IMR-90 (cell line): ENCODE data around the gene SIRPG. TPM values are rescaled to one million over a fixed set of nuclear protein-coding genes. Genes with fewer than 3 reads are reported as not detected.

Source experiments
- ATAC-seq: fragments of 200-7000 bp; cut with Tn5 transposase; 2 replicates; pipeline ENCODE4 v1.9.1; 2020; ENCODE audit warnings: low read depth, mild to moderate bottlenecking, moderate library complexity
- BruUV-seq: library from RNA; stranded (reverse); fragments of 400-500 nt; replicated peaks from 2 replicates; lab custom pipeline; 2021; lab: Mats Ljungman, UMichigan
- CTCF ChIA-PET: fragments of 300-600 bp; formaldehyde crosslinking; extraction: SDS; loops from one replicate; lab custom pipeline; 2021; ENCODE audit warnings: antibody characterized with exemption; lab: Yijun Ruan, JAX
- POLR2A ChIA-PET: fragments of 300-600 bp; sonication (Branson Sonifier 250); formaldehyde crosslinking; loops from one replicate; lab custom pipeline; 2022; ENCODE audit warnings: antibody characterized with exemption; ENCODE audit not compliant: unreplicated experiment; lab: Charles Lee
- DNase-seq: peaks from one replicate; pipeline ENCODE4 v3.0.0; 2013
- H2AFZ ChIP-seq: replicated peaks from 2 replicates; pipeline ENCODE3; 2013; ENCODE audit warnings: low read length, mild to moderate bottlenecking; ENCODE audit not compliant: poor library complexity
- H2AK5ac ChIP-seq: 2 replicates; pipeline ENCODE4 v1.6.1; 2013; ENCODE audit warnings: low read depth, low read length, inconsistent platforms
- H2AK9ac ChIP-seq: replicated peaks from 2 replicates; pipeline ENCODE3; 2013; ENCODE audit warnings: mild to moderate bottlenecking, low read depth, low read length, moderate library complexity; ENCODE audit not compliant: poor library complexity
- H2BK120ac ChIP-seq: 2 replicates; pipeline ENCODE4 v1.6.1; 2013; ENCODE audit warnings: low read depth, low read length, inconsistent platforms
- H2BK15ac ChIP-seq: 3 replicates; pipeline ENCODE4 v1.6.1; 2013; ENCODE audit warnings: low read depth, low read length, inconsistent platforms
- H2BK20ac ChIP-seq: 2 replicates; pipeline ENCODE4 v1.6.1; 2013; ENCODE audit warnings: low read depth, mild to moderate bottlenecking, inconsistent platforms, low read length, moderate library complexity
- H2BK5ac ChIP-seq: 2 replicates; pipeline ENCODE4 v1.6.1; 2013; ENCODE audit warnings: mild to moderate bottlenecking, low read depth, low read length, inconsistent platforms; ENCODE audit not compliant: poor library complexity, severe bottlenecking
- H3K14ac ChIP-seq: replicated peaks from 2 replicates; pipeline ENCODE4 v1.6.1; 2013; ENCODE audit warnings: low read depth, low read length, inconsistent platforms
- H3K18ac ChIP-seq: 2 replicates; pipeline ENCODE4 v1.6.1; 2013; ENCODE audit warnings: low read depth, low read length, control low read depth
- H3K23ac ChIP-seq: 2 replicates; pipeline ENCODE4 v1.6.1; 2013; ENCODE audit warnings: low read depth, low read length, inconsistent platforms
- H3K27ac ChIP-seq: 2 replicates; pipeline ENCODE4 v1.5.1; 2013; ENCODE audit warnings: mild to moderate bottlenecking, control low read depth, low read length; ENCODE audit not compliant: insufficient read depth
- H3K27me3 ChIP-seq: 2 replicates; pipeline ENCODE4 v1.6.1; 2013; ENCODE audit warnings: low read length; ENCODE audit not compliant: control insufficient read depth, insufficient read depth
- H3K36me3 ChIP-seq: 2 replicates; pipeline ENCODE4 v1.6.1; 2013; ENCODE audit warnings: low read length, mixed read lengths; ENCODE audit not compliant: control insufficient read depth, insufficient read depth
- H3K4ac ChIP-seq: 2 replicates; pipeline ENCODE4 v1.6.1; 2013; ENCODE audit warnings: low read depth, low read length, inconsistent platforms
- H3K4me1 ChIP-seq: 2 replicates; pipeline ENCODE4 v1.6.1; 2013; ENCODE audit warnings: low read length, mixed read lengths; ENCODE audit not compliant: control insufficient read depth, insufficient read depth
- H3K4me2 ChIP-seq: 2 replicates; pipeline ENCODE4 v1.6.1; 2013; ENCODE audit warnings: low read depth, mild to moderate bottlenecking, control low read depth, low read length, moderate library complexity
- H3K4me3 ChIP-seq: 2 replicates; pipeline ENCODE4 v1.5.1; 2013; ENCODE audit warnings: low read depth, mild to moderate bottlenecking, control low read depth, low read length, moderate library complexity; ENCODE audit not compliant: insufficient read depth
- H3K56ac ChIP-seq: 2 replicates; pipeline ENCODE4 v1.6.1; 2013; ENCODE audit warnings: low read length, inconsistent platforms; ENCODE audit not compliant: insufficient read depth; ENCODE audit errors: extremely low read depth
- H3K79me1 ChIP-seq, 2 experiments: 2 replicates each; pipeline ENCODE4 v1.6.1; 2013; ENCODE audit warnings: low read length in 2 of 2, inconsistent platforms in 1 of 2, low read depth in 1 of 2
- H3K9ac ChIP-seq: 2 replicates; pipeline ENCODE4 v1.6.1; 2013; ENCODE audit warnings: low read depth, low read length, control low read depth
- H3K9me1 ChIP-seq: 2 replicates; pipeline ENCODE4 v1.6.1; 2013; ENCODE audit warnings: low read length, inconsistent platforms; ENCODE audit not compliant: insufficient read depth
- H3K9me3 ChIP-seq: 2 replicates; pipeline ENCODE4 v1.6.1; 2013; ENCODE audit warnings: low read length; ENCODE audit not compliant: control insufficient read depth, insufficient read depth
- H4K20me1 ChIP-seq: 2 replicates; pipeline ENCODE4 v1.6.1; 2013; ENCODE audit warnings: low read length, inconsistent platforms; ENCODE audit not compliant: insufficient read depth
- H4K5ac ChIP-seq: 2 replicates; pipeline ENCODE4 v1.6.1; 2013; ENCODE audit warnings: mild to moderate bottlenecking, low read depth, low read length, control low read depth
- H4K8ac ChIP-seq, 2 experiments: 2 replicates each; pipeline ENCODE4 v1.6.1; 2013; ENCODE audit warnings: low read depth in 2 of 2, low read length in 2 of 2, control low read depth in 1 of 2, inconsistent platforms in 1 of 2
- H4K91ac ChIP-seq: 2 replicates; pipeline ENCODE4 v1.6.1; 2013; ENCODE audit warnings: low read depth, low read length, inconsistent platforms; ENCODE audit not compliant: insufficient read depth
- CHD1 ChIP-seq: IDR thresholded peaks from 2 replicates; pipeline ENCODE4 v1.6.1; 2012; ENCODE audit warnings: low read depth, low read length, improper control_type of control experiment
- MAZ ChIP-seq: IDR thresholded peaks from 2 replicates; pipeline ENCODE4 v1.6.1; 2012; ENCODE audit warnings: low read depth, mild to moderate bottlenecking, low read length, improper control_type of control experiment, moderate library complexity, borderline replicate concordance
- NFE2L2 ChIP-seq: fragments of 150-350 bp; IDR thresholded peaks from 2 replicates; pipeline ENCODE4 v1.6.1; 2016; ENCODE audit warnings: low read depth, mild to moderate bottlenecking, low read length
- POLR2A ChIP-seq: IDR thresholded peaks from 2 replicates; pipeline ENCODE4 v1.6.1; 2012; ENCODE audit warnings: mild to moderate bottlenecking, low read depth, low read length
- RAD21 ChIP-seq: IDR thresholded peaks from 2 replicates; pipeline ENCODE4 v1.6.1; 2012; ENCODE audit warnings: low read length, improper control_type of control experiment
- RCOR1 ChIP-seq: IDR thresholded peaks from 2 replicates; pipeline ENCODE4 v1.6.1; 2012; ENCODE audit warnings: mild to moderate bottlenecking, low read length, improper control_type of control experiment; ENCODE audit not compliant: insufficient replicate concordance
- RFX5 ChIP-seq: IDR thresholded peaks from 2 replicates; pipeline ENCODE4 v1.8.0; 2012; ENCODE audit warnings: low read depth, mild to moderate bottlenecking, low read length, moderate library complexity
- WGBS, 2 experiments: methylation state at CpG; one replicate each; pipeline versions ENCODE4 v1.1.5 to v1.1.7; 2013; ENCODE audit warnings: missing lambda C conversion rate in 2 of 2; ENCODE audit not compliant: insufficient read length in 1 of 2; ENCODE audit errors: extremely low coverage in 2 of 2; 5-methylcytosine and 5-hydroxymethylcytosine counted together
- dilution Hi-C: fragments of 300-500 bp; cut with HindIII; formaldehyde crosslinking; loops from one replicate; pipeline ENCODE4 v1.14.3; 2018; ENCODE audit warnings: low sequenced_read_pairs; ENCODE audit not compliant: unreplicated experiment
- in situ Hi-C: fragments of 300-500 bp; cut with MboI; formaldehyde crosslinking; loops from 3 replicates; pipeline ENCODE4 v1.14.3; 2019; ENCODE audit warnings: low sequenced_read_pairs, inconsistent platforms, mixed read lengths
- intact Hi-C: fragments of 100-400 bp; cut with micrococcal nuclease; formaldehyde crosslinking; loops from 2 replicates; pipeline ENCODE4 v1.10.0; 2022
- polyA plus RNA-seq, 3 experiments: library from polyadenylated mRNA; depleted of rRNA; stranded (reverse); fragments of >200 nt; gene quantifications; 2 replicates each; pipeline ENCODE4 v1.2.3, GENCODE V29; 2012; ENCODE audit warnings: low replicate concordance in 1 of 3
- total RNA-seq: library from RNA; depleted of rRNA; stranded (reverse); fragments of >200 nt; gene quantifications from 2 replicates; pipeline ENCODE4 v1.2.3, GENCODE V29; 2012
- TF ChIP-seq, protein P1 (sequence below): fragments of 150-350 bp; IDR thresholded peaks from 2 replicates; pipeline ENCODE4 v1.6.1; 2016; ENCODE audit warnings: low read depth, mild to moderate bottlenecking, low read length, moderate library complexity, borderline replicate concordance

SIRPG gene
- total and polyA plus RNA-seq, 2 of the 4 experiments (the other 2 are of a cell fraction) = not detected

DNA sequence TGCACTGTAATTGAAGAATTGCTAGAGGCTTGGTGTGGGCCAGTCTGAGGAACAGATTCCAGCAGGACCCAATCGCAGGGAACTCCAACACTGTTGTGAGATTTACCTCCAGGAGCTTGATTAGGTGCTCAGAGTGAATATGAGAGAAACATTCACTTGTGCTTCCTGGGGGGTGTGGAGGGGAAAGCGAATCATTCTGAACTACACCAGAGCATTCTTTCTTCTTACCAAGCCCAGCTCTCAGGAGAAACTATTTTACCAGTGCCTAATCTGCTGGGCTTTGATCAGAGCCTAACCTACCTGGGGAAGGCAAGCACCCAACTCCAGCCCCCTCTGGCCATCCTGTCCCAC is 30.4 kb downstream of the SIRPG start:
- Histone ChIP-seq H3K79me1 (no peaks in the 10 kb centered on the region), H2AK5ac (no peak overlapping the region), H3K9me1 (no peaks in the 10 kb centered on the region), H2BK20ac (no peak overlapping the region), H2AK9ac (no peak overlapping the region), H3K56ac (no peak overlapping the region), H3K9me3 (no peaks in the 10 kb centered on the region), H2BK120ac (no peak overlapping the region), H3K9ac (no peak overlapping the region), H4K20me1 (no peaks in the 10 kb centered on the region), H2AFZ (no peak overlapping the region), H3K14ac (no peak overlapping the region), H3K36me3 (no peaks in the 10 kb centered on the region), H3K27ac (no peak overlapping the region), H2BK15ac (no peak overlapping the region), H4K5ac (no peak overlapping the region), H3K27me3 (peaks cover 1% of the 10 kb centered on the region), H3K23ac (no peak overlapping the region), H4K91ac (no peak overlapping the region), H3K18ac (no peak overlapping the region), H2BK5ac (no peak overlapping the region), H3K4me3 (no peak overlapping the region), H3K4ac (no peak overlapping the region), H3K4me2 (no peak overlapping the region), H3K4me1 (no peaks in the 10 kb centered on the region), H4K8ac (no peak overlapping the region)
- in situ Hi-C loops (no loop called here), intact Hi-C loops (no loop called here), dilution Hi-C loops (no loop called here)
- TF ChIP-seq RCOR1 (no peak), POLR2A (no peak), RAD21 (no peak), MAZ (no peak), CHD1 (no peak), RFX5 (no peak), NFE2L2 (no peak)
- TF ChIP-seq, protein P1, sequence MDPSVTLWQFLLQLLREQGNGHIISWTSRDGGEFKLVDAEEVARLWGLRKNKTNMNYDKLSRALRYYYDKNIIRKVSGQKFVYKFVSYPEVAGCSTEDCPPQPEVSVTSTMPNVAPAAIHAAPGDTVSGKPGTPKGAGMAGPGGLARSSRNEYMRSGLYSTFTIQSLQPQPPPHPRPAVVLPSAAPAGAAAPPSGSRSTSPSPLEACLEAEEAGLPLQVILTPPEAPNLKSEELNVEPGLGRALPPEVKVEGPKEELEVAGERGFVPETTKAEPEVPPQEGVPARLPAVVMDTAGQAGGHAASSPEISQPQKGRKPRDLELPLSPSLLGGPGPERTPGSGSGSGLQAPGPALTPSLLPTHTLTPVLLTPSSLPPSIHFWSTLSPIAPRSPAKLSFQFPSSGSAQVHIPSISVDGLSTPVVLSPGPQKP = no peak
- ChIA-PET POLR2A (no interaction called here), CTCF (no interaction called here)
- BruUV-seq = no TSS peak
- DNase-seq (no peak), ATAC-seq (no peak)
- no CpG with 5 or more reads among the region's 2 CpGs for WGBS, 2 experiments
